Kidney (tissue), 14 donors: ENCODE results near the gene PPP1R10. TPM values are rescaled to one million over a fixed set of nuclear protein-coding genes. Genes with fewer than 3 reads are reported as not detected.

Experiments
- DNase-seq, 5 donors: peaks; one replicate each; pipeline ENCODE4 v3.0.0-alpha.2; 2013 to 2020
- FAIRE-seq: peaks from 2 replicates; lab custom pipeline; 2012; peaks lifted over from hg19 to GRCh38; lab: Jason Lieb, UNC
- H3K27ac ChIP-seq, 2 donors: one replicate each; pipeline ENCODE4 v1.7.0; 2013; ENCODE audit warnings: low read depth in 2 of 2, low read length in 2 of 2, inconsistent platforms in 1 of 2
- H3K27me3 ChIP-seq: one replicate; pipeline ENCODE4 v1.7.1; 2013; ENCODE audit warnings: low read length, inconsistent platforms; ENCODE audit not compliant: control insufficient read depth, insufficient read depth
- H3K36me3 ChIP-seq, 3 donors: one replicate each; pipeline versions ENCODE4 v1.7.0 to v1.7.1; 2013; ENCODE audit warnings: low read length in 3 of 3, control low read depth in 1 of 3, inconsistent platforms in 1 of 3; ENCODE audit not compliant: insufficient read depth in 3 of 3, control insufficient read depth in 2 of 3
- H3K4me1 ChIP-seq, 3 donors: one replicate each; pipeline versions ENCODE4 v1.7.0 to v1.7.1; 2013; ENCODE audit warnings: low read length in 3 of 3, inconsistent platforms in 1 of 3, low read depth in 1 of 3; ENCODE audit not compliant: control insufficient read depth in 2 of 3, insufficient read depth in 2 of 3
- H3K4me3 ChIP-seq, 3 donors: one replicate each; pipeline versions ENCODE4 v1.7.0 to v1.8.1; 2013; ENCODE audit warnings: low read length in 3 of 3, control low read depth in 1 of 3, inconsistent platforms in 1 of 3
- H3K9ac ChIP-seq, 3 donors: one replicate each; pipeline versions ENCODE4 v1.7.0 to v1.7.1; 2013; ENCODE audit warnings: low read length in 3 of 3, control low read depth in 1 of 3, inconsistent platforms in 1 of 3
- H3K9me3 ChIP-seq, 3 donors: one replicate each; pipeline versions ENCODE4 v1.7.0 to v1.7.1; 2013; ENCODE audit warnings: low read length in 3 of 3, control low read depth in 1 of 3, inconsistent platforms in 1 of 3; ENCODE audit not compliant: control insufficient read depth in 2 of 3, insufficient read depth in 1 of 3
- intact Hi-C: fragments of 100-400 bp; cut with DNase I; formaldehyde crosslinking; loops from one replicate; pipeline ENCODE4 v1.11.1; 2022
- polyA plus RNA-seq: library from polyadenylated mRNA; stranded (reverse); fragments of 350-450 nt; fragmentation: Illumina TruSeq; extraction: RNeasy Lipid Tissue Mini Kit (QIAGEN cat#74804); gene quantifications from one replicate; pipeline ENCODE4 v1.2.3, GENCODE V29; 2014; ENCODE audit warnings: low read depth, low replicate concordance; ENCODE audit not compliant: insufficient read depth
- total RNA-seq: library from RNA; stranded (reverse); fragmentation: NEBNext Ultra II Directional; extraction: Animal tissue kit (Norgen Biotek cat#: 25700); gene quantifications from one replicate; pipeline ENCODE4 v1.2.1, GENCODE V29; 2021
- TF ChIP-seq, protein P1 (sequence below): IDR thresholded peaks from 3 replicates; pipeline ENCODE4 v1.5.1; 2012; ENCODE audit warnings: mild to moderate bottlenecking, moderate library complexity, borderline replicate concordance; ENCODE audit not compliant: insufficient read depth; ENCODE audit errors: extremely low read depth
- donor health status: control.
- donor health status: control.
- donor health status: control.
- donor health status: control.
- donor health status: control.
- donor health status: DM: yes; HTN: yes; CAD: no.
- donor health status: Normal renal cell carcinoma (clear cell type).

PPP1R10 gene
- total and polyA plus RNA-seq, 2 donors from 2014 or later, result 19.7 to 65.0 TPM

DNA sequence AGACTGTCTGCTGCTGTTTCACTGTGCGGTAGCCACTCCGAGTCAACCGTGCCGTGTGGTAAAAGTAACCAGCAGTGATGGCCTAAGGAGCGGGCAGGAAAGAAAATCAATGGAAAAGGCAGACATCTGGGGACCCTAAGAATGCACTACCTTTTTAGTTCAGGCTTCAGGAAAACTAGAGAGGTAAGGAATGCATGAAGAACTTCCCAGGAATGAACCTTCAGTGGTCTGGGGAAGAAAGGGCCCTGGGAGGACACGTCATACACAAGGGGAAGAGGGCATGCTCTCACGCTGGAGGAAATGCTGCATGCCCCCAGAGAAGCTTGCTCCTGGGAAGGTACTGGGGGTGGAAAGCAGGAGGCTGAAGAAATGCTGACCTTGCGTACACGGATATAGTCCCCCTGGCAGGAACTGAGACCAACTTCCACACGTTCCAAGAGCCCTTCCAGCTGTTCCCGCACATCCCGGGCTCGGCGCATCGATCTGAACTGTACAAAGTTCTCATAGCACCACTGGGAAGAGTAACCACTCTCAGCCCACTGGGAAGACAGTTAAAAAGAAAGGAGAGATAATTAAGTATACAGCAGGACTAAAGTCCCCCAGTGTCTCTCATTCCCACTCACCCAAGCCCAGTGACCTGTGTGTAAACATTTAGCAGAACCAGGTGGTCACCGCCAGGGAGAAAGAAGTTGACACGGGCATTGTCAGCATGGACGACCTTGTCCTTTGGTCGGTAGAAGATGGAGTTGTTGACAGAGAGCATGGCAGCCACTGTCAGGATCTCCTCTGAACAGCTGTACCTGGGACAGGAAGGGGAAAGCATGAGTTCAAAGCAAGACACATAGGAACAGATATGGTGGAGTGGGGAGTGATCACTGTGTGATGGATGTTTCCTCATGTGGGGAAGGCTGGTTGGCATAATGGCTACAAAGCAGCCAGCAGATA is 38.0 kb upstream of the PPP1R10 start:
- no peak overlapping the region for H3K27ac ChIP-seq
- TF ChIP-seq, protein P1, sequence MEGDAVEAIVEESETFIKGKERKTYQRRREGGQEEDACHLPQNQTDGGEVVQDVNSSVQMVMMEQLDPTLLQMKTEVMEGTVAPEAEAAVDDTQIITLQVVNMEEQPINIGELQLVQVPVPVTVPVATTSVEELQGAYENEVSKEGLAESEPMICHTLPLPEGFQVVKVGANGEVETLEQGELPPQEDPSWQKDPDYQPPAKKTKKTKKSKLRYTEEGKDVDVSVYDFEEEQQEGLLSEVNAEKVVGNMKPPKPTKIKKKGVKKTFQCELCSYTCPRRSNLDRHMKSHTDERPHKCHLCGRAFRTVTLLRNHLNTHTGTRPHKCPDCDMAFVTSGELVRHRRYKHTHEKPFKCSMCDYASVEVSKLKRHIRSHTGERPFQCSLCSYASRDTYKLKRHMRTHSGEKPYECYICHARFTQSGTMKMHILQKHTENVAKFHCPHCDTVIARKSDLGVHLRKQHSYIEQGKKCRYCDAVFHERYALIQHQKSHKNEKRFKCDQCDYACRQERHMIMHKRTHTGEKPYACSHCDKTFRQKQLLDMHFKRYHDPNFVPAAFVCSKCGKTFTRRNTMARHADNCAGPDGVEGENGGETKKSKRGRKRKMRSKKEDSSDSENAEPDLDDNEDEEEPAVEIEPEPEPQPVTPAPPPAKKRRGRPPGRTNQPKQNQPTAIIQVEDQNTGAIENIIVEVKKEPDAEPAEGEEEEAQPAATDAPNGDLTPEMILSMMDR, result no peak
- H3K9ac ChIP-seq, result no peak overlapping the region
- no peaks in the 10 kb centered on the region for H3K9me3 ChIP-seq
- intact Hi-C loops, result no loop called here
- H3K4me1 ChIP-seq, result no peaks in the 10 kb centered on the region
- FAIRE-seq (no peak), DNase-seq (no peak)
- H3K36me3 ChIP-seq, result peaks cover 11 to 73% (median 53%) of the 10 kb centered on the region in 3 donors
- no peaks in the 10 kb centered on the region for H3K27me3 ChIP-seq
- no peak overlapping the region for H3K4me3 ChIP-seq

DNA sequence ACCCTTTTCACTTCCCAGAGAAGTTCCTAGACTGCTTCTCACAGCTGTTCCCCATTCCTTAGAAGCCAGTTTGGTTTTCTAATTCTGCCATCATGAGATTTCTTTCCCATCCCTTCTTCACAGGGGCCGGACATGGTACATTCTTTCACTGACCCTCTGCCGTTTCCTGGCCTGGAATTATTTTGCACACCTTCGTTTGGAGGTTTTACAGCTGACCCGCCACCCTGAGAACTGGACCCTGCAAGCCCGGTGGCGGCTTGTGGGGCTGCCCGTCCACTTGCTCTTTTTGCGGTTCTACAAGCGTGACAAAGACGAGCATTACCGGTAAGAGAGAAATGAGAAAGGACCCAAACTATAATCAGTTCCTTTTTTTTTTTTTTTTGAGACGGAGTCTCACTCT is 34.1 kb upstream of the PPP1R10 start:
- no peak for FAIRE-seq
- no peak overlapping the region for H3K27ac ChIP-seq
- H3K4me3 ChIP-seq, result no peak overlapping the region
- H3K9me3 ChIP-seq, result no peaks in the 10 kb centered on the region
- H3K27me3 ChIP-seq, result no peaks in the 10 kb centered on the region
- intact Hi-C loops, result no loop called here
- TF ChIP-seq, protein P1, result no peak
- H3K9ac ChIP-seq, result no peak overlapping the region
- H3K36me3 ChIP-seq, result peaks cover 11 to 52% (median 28%) of the 10 kb centered on the region in 3 donors
- H3K4me1 ChIP-seq, result peaks cover 0 to 10% (median 0%) of the 10 kb centered on the region in 3 donors
- DNase-seq, result no peak

DNA sequence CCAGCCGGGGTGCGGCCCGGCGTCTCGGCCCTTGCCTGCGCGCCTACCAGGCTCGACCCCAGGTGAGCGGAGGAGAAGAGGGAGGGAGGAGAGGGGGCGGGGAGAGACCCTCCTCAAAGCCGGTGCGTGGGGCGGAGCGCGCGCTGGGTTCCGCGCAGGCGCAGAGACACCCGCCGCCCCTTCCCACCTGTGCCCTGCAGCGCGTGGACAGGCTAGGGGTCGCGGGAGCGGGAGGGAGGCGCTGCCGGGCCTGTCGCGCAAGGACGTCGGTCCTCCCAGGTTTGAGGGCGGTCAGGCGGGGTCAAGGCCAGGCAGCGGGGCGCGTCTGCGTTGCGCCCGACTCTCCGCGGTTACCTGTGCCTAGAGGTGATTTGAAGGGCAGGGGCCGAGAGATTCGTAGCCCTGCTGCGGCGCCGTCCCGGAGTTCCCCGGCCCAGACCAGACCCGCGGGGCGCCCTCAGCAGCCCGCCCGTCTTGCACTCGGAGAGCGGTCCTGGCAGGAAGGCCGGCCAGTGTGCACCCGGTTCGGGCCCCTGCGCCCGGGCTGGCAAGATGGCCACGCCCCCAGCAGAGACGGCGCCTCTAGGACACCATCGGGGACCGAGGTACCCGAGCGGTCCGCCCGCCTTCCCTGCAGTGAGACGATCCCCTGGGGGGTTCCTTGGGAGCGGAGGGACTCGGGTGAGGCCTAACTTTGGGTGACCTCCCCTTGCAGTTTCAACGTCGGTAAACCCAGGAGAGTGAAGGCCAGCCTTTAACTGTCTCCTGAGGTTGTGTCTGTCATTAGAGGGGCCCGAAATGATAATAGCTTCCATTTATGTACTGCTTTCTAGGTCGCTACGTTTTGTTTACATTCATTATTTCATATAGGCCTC is 30.4 kb upstream of the PPP1R10 start:
- intact Hi-C loops, result no loop called here
- DNase-seq, result peak; percentile 75 to 92 (median 91)
- Histone ChIP-seq H3K4me1 (peaks cover 0 to 12% (median 0%) of the 10 kb centered on the region in 3 donors), H3K27me3 (no peaks in the 10 kb centered on the region), H3K36me3 (peaks cover 3 to 24% (median 5%) of the 10 kb centered on the region in 3 donors), H3K9me3 (no peaks in the 10 kb centered on the region), H3K4me3 (peak overlapping the region; percentile 78 to 96 (median 87)), H3K27ac (peak overlapping the region; percentile 92 to 94), H3K9ac (peak overlapping the region; percentile 58 to 85 (median 68))
- TF ChIP-seq, protein P1, result no peak
- no peak for FAIRE-seq
